Fibroblast of upper back skin (primary cell): ENCODE data around the gene TMEM94.

ENCODE experiments used
- DNase-seq: peaks from one replicate; pipeline ENCODE4 v3.0.0-alpha.2; 2013

Gene TMEM94

GRCh38 chr17:75531721-75532072 lies 75.3 kb downstream of the TMEM94 start:
- no peak for DNase-seq

GRCh38 chr17:75535119-75535537 lies 78.7 kb downstream of the TMEM94 start:
- no peak for DNase-seq

GRCh38 chr17:75535871-75536270 lies 79.4 kb downstream of the TMEM94 start:
- DNase-seq, result no peak

GRCh38 chr17:75536366-75536765 lies 79.9 kb downstream of the TMEM94 start:
- DNase-seq, result no peak

GRCh38 chr17:75539967-75540729 lies 83.7 kb downstream of the TMEM94 start:
- no peak for DNase-seq

- no peak for DNase-seq
These were observed 84.6 kb downstream of the TMEM94 start for GRCh38 chr17:75540923-75541503.

- no peak for DNase-seq
These were observed 85.8 kb downstream of the TMEM94 start for GRCh38 chr17:75542229-75542628.

- no peak for DNase-seq
These were observed 86.4 kb downstream of the TMEM94 start for GRCh38 chr17:75542728-75543336.

GRCh38 chr17:75544250-75544649 lies 87.8 kb downstream of the TMEM94 start:
- DNase-seq, result no peak

- no peak for DNase-seq
These were observed 89.7 kb downstream of the TMEM94 start for GRCh38 chr17:75546181-75546580.

GRCh38 chr17:75547091-75547490 lies 90.7 kb downstream of the TMEM94 start:
- DNase-seq, result no peak

GRCh38 chr17:75548813-75549212 lies 92.4 kb downstream of the TMEM94 start:
- DNase-seq, result no peak
